HCT116 (cell line): ENCODE results near the gene CDKAL1. TPM values are rescaled to one million over a fixed set of nuclear protein-coding genes. Genes with fewer than 3 reads are reported as not detected.

Experiments used
- ATAC-seq: fragments of 200-7000 bp; cut with Tn5 transposase; 2 replicates; pipeline ENCODE4 v1.9.1; 2020; ENCODE audit warnings: mild to moderate bottlenecking, moderate library complexity
- BruUV-seq: library from RNA; stranded (reverse); fragments of 400-500 nt; replicated peaks from 2 replicates; lab custom pipeline; 2021; lab: Mats Ljungman, UMichigan
- CTCF ChIA-PET: fragments of 300-600 bp; sonication (Branson Sonifier 250); formaldehyde crosslinking; loops from one replicate; lab custom pipeline; 2021; ENCODE audit warnings: antibody characterized with exemption; lab: Charles Lee
- POLR2A ChIA-PET: fragments of 300-600, 350-600 bp; sonication (Branson Sonifier 250); formaldehyde crosslinking; loops from one replicate; lab custom pipeline; 2021; ENCODE audit warnings: antibody characterized with exemption; lab: Charles Lee
- RAD21 ChIA-PET, 2 experiments: fragments of 300-600 bp; sonication (Branson Sonifier 250); formaldehyde crosslinking; loops; one replicate each; lab custom pipeline; 2023; ENCODE audit warnings: low total read pairs in 2 of 2; ENCODE audit not compliant: uncharacterized antibody in 2 of 2, unreplicated experiment in 2 of 2, low non-redundant PET in 1 of 2; lab: Charles Lee
- DNase-seq: peaks from one replicate; pipeline ENCODE4 v3.0.0-alpha.2; 2010; ENCODE audit warnings: low read depth, low spot score
- H2AFZ ChIP-seq: fragments of 200-600 bp; shearing (Covaris generic), sonication (generic); 2 replicates; pipeline ENCODE4 v1.6.1; 2017; ENCODE audit warnings: low read depth, mixed run types, mixed read lengths, antibody characterized with exemption, low read length; ENCODE audit not compliant: poor library complexity, severe bottlenecking
- H3K27ac ChIP-seq: 2 replicates; pipeline ENCODE4 v1.5.1; 2012; ENCODE audit warnings: low read depth, low read length
- H3K27me3 ChIP-seq: fragments of 200-600 bp; sonication (generic); 2 replicates; pipeline ENCODE4 v1.6.1; 2016; ENCODE audit warnings: mixed run types, low read length, mixed read lengths; ENCODE audit not compliant: insufficient read depth
- H3K36me3 ChIP-seq, 2 experiments: fragments of 200-500 bp in 1 of 2; fragments of 200-600 bp in 1 of 2; sonication (Bioruptor generic) in 1 of 2; sonication (generic) in 1 of 2; 2 replicates each; pipeline versions ENCODE4 v1.5.1 to v1.6.1; 2014 to 2016; ENCODE audit warnings: low read length in 2 of 2, inconsistent platforms in 1 of 2, mixed read lengths in 1 of 2, mixed run types in 1 of 2; ENCODE audit not compliant: insufficient read depth in 2 of 2, control insufficient read depth in 1 of 2
- H3K4me1 ChIP-seq, 2 experiments: fragments of 200-600 bp in 1 of 2; sonication (generic) in 1 of 2; 2 replicates each; pipeline versions ENCODE4 v1.5.1 to v1.6.1; 2012 to 2017; ENCODE audit warnings: low read length in 2 of 2, inconsistent platforms in 1 of 2, mild to moderate bottlenecking in 1 of 2, mixed read lengths in 1 of 2, mixed run types in 1 of 2, moderate library complexity in 1 of 2; ENCODE audit not compliant: insufficient read depth in 2 of 2, control insufficient read depth in 1 of 2
- H3K4me2 ChIP-seq: fragments of 200-600 bp; sonication (generic); 2 replicates; pipeline ENCODE4 v1.6.1; 2017; ENCODE audit warnings: mixed run types, low read length, mixed read lengths
- H3K4me3 ChIP-seq, 2 experiments: fragments of 200-600 bp in 1 of 2; sonication (generic) in 1 of 2; replicated peaks in 1 of 2; 2 replicates each; pipeline ENCODE4 v1.5.1; 2011 to 2016; ENCODE audit warnings: low read length in 2 of 2, control low read depth in 1 of 2, low read depth in 1 of 2, mild to moderate bottlenecking in 1 of 2, mixed read lengths in 1 of 2, mixed run types in 1 of 2
- H3K79me2 ChIP-seq: fragments of 200-600 bp; sonication (generic); 2 replicates; pipeline ENCODE4 v1.6.1; 2017; ENCODE audit warnings: mild to moderate bottlenecking, mixed run types, low read length, moderate library complexity, mixed read lengths; ENCODE audit not compliant: insufficient read depth
- H3K9ac ChIP-seq: fragments of 200-600 bp; sonication (generic); 2 replicates; pipeline ENCODE4 v1.6.1; 2016; ENCODE audit warnings: low read length, mixed read lengths
- H3K9me2 ChIP-seq: fragments of 200-600 bp; sonication (generic), shearing (Covaris generic); 2 replicates; pipeline ENCODE4 v1.6.1; 2017; ENCODE audit warnings: mixed run types, mild to moderate bottlenecking, moderate library complexity; ENCODE audit not compliant: insufficient read depth
- H3K9me3 ChIP-seq, 2 experiments: fragments of 200-500 bp in 1 of 2; fragments of 200-600 bp in 1 of 2; sonication (Bioruptor generic) in 1 of 2; sonication (generic) in 1 of 2; 2 replicates each; pipeline ENCODE4 v1.6.1; 2014 to 2017; ENCODE audit warnings: low read length in 2 of 2, mixed read lengths in 2 of 2, inconsistent platforms in 1 of 2, low read depth in 1 of 2, mild to moderate bottlenecking in 1 of 2, mixed run types in 1 of 2, moderate library complexity in 1 of 2; ENCODE audit not compliant: control insufficient read depth in 1 of 2, insufficient read depth in 1 of 2
- H4K20me1 ChIP-seq: fragments of 200-600 bp; sonication (generic), shearing (Covaris generic); 2 replicates; pipeline ENCODE4 v1.6.1; 2017; ENCODE audit warnings: mixed run types, mild to moderate bottlenecking, moderate library complexity; ENCODE audit not compliant: insufficient read depth
- ATF3 ChIP-seq: IDR thresholded peaks from 2 replicates; pipeline ENCODE4 v1.6.1; 2012
- CBX3 ChIP-seq: IDR thresholded peaks from 2 replicates; pipeline ENCODE4 v1.6.1; 2012; ENCODE audit warnings: low read depth
- ELF1 ChIP-seq: IDR thresholded peaks from 2 replicates; pipeline ENCODE4 v1.6.1; 2012; ENCODE audit warnings: low read depth, borderline replicate concordance
- EZH2 ChIP-seq: fragments of 200-600 bp; sonication (generic); IDR thresholded peaks from 2 replicates; pipeline ENCODE4 v1.6.1; 2017; ENCODE audit warnings: antibody characterized with exemption, mixed run types
- JUND ChIP-seq: IDR thresholded peaks from 2 replicates; pipeline ENCODE4 v1.6.1; 2012
- POLR2A ChIP-seq: IDR thresholded peaks from 2 replicates; pipeline ENCODE4 v1.7.0; 2011; ENCODE audit warnings: borderline replicate concordance; ENCODE audit not compliant: insufficient read depth, insufficient read length; ENCODE audit errors: extremely low read depth
- REST ChIP-seq: IDR thresholded peaks from 2 replicates; pipeline ENCODE4 v1.6.1; 2012; ENCODE audit warnings: low read depth
- SP1 ChIP-seq: IDR thresholded peaks from 2 replicates; pipeline ENCODE4 v1.6.1; 2012; ENCODE audit warnings: low read depth
- TCF7L2 ChIP-seq: IDR thresholded peaks from 2 replicates; pipeline ENCODE4 v1.7.0; 2011; ENCODE audit warnings: borderline replicate concordance, inconsistent platforms; ENCODE audit not compliant: insufficient read depth, insufficient read length; ENCODE audit errors: extremely low read depth
- YY1 ChIP-seq: IDR thresholded peaks from 2 replicates; pipeline ENCODE4 v1.6.1; 2011; ENCODE audit warnings: low read length, low read depth, moderate library complexity, mild to moderate bottlenecking; ENCODE audit not compliant: insufficient replicate concordance; ENCODE audit errors: extremely low read depth
- ZFX ChIP-seq: fragments of 450-650 bp; IDR thresholded peaks from 2 replicates; pipeline ENCODE4 v1.6.1; 2017
- ZNF274 ChIP-seq: fragments of 200-500 bp; sonication (Bioruptor generic); IDR thresholded peaks from 2 replicates; pipeline ENCODE4 v1.6.1; 2014; ENCODE audit warnings: mild to moderate bottlenecking, low read depth, low read length, inconsistent platforms
- intact Hi-C: fragments of 100-400 bp; cut with micrococcal nuclease; formaldehyde crosslinking; loops from 2 replicates; pipeline ENCODE4 v1.10.0; 2022
- total RNA-seq: library from RNA; stranded (reverse); gene quantifications from one replicate; pipeline ENCODE4 v1.2.1, GENCODE V29; 2021; ENCODE audit not compliant: unreplicated experiment

CDKAL1 gene
- total RNA-seq, 1 experiment from 2014 or later = 14.9 TPM

- H3K4me2 ChIP-seq = no peak overlapping the region
- no peak overlapping the region for H3K9ac ChIP-seq
- H3K4me3 ChIP-seq = no peak overlapping the region
- peaks cover 0 to 5% of the 10 kb centered on the region in 2 experiments; a peak in 1 of 4 replicates for H3K4me1 ChIP-seq
- ChIA-PET RAD21 (no interaction called here), POLR2A (interaction anchor here (1.1 kb wide), 1 partner anchor 12 kb away, joined by 5 read pairs; no protein-coding TSS in a partner anchor), CTCF (no interaction called here)
- no peak for ATAC-seq
- intact Hi-C loops = no loop called here
- H3K27me3 ChIP-seq = no peaks in the 10 kb centered on the region
- no TSS peak for BruUV-seq
- no peaks in the 10 kb centered on the region for H3K36me3 ChIP-seq
- DNase-seq = no peak
- no peak overlapping the region for H3K27ac ChIP-seq
- H3K79me2 ChIP-seq = no peaks in the 10 kb centered on the region
- no peaks in the 10 kb centered on the region for H4K20me1 ChIP-seq
- no peaks in the 10 kb centered on the region for H3K9me2 ChIP-seq
- no peaks in the 10 kb centered on the region for H3K9me3 ChIP-seq
- H2AFZ ChIP-seq = no peak overlapping the region
- TF ChIP-seq ZNF274 = no peak
- TF ChIP-seq JUND = no peak
- TF ChIP-seq YY1 = no peak
- TF ChIP-seq CBX3 = no peak
- no peak for TF ChIP-seq ATF3
- TF ChIP-seq, all 23 proteins: peak for 0
Measured at GRCh38 chr6:21034345-21034744, 500.1 kb downstream of the CDKAL1 start.

GRCh38 chr6:21037453-21037852 lies 503.2 kb downstream of the CDKAL1 start:
- BruUV-seq = no TSS peak
- POLR2A ChIA-PET = interaction anchor here (1.1 kb wide), 1 partner anchor 14 kb away, joined by 3 read pairs; no protein-coding TSS in a partner anchor
- RAD21 ChIA-PET = no interaction called here

More at GRCh38 chr6:21037453-21037852, 503.2 kb downstream of the CDKAL1 start:
- Histone ChIP-seq H3K27ac (no peak overlapping the region), H2AFZ (no peak overlapping the region), H3K4me1 (peaks cover 0 to 5% of the 10 kb centered on the region in 2 experiments; a peak in 1 of 4 replicates), H3K4me2 (no peak overlapping the region), H3K4me3 (no peak overlapping the region), H3K9ac (no peak overlapping the region), H3K9me2 (no peaks in the 10 kb centered on the region), H3K79me2 (no peaks in the 10 kb centered on the region), H3K27me3 (no peaks in the 10 kb centered on the region), H3K36me3 (no peaks in the 10 kb centered on the region), H4K20me1 (no peaks in the 10 kb centered on the region), H3K9me3 (no peaks in the 10 kb centered on the region)
- ATAC-seq = no peak
- DNase-seq = no peak
- CTCF ChIA-PET = no interaction called here
- no peak for TF ChIP-seq ELF1
- TF ChIP-seq ZNF274 = no peak
- no peak for TF ChIP-seq SP1
- TF ChIP-seq ZFX = no peak
- TF ChIP-seq TCF7L2 = no peak
- TF ChIP-seq REST = no peak
- no peak for TF ChIP-seq POLR2A
- TF ChIP-seq EZH2 = no peak
- intact Hi-C loops = no loop called here
